ENCODE results near the gene ANKRD23.
A peak's percentile ranks its signal among the peaks of the same experiment; 100 is the strongest.
"Not testable (repeated sequence)": the region's sequence is repeated elsewhere in the genome, so short reads cannot be mapped to it uniquely, and the experiment has no call there.

The ANKRD23 gene

GRCh38 chr2:96863056-96863455, 19.2 kb upstream of the ANKRD23 start:
- H3K27me3 Mint-ChIP-seq, H3K4me3 Mint-ChIP-seq, H3K9me3 Mint-ChIP-seq, DNase-seq: not testable (repeated sequence)
- Mint-ChIP-seq H3K27ac (peak overlapping the region; percentile 37), H3K4me1 (peaks cover 55% of the 10 kb centered on the region), H3K36me3 (peaks cover 45% of the 10 kb centered on the region)
- CTCF ChIA-PET, result interaction anchor here (1.2 to 1.4 kb wide), 2 partner anchors 91 to 94 kb away, joined by 3 read pairs; no protein-coding TSS in a partner anchor

DNA sequence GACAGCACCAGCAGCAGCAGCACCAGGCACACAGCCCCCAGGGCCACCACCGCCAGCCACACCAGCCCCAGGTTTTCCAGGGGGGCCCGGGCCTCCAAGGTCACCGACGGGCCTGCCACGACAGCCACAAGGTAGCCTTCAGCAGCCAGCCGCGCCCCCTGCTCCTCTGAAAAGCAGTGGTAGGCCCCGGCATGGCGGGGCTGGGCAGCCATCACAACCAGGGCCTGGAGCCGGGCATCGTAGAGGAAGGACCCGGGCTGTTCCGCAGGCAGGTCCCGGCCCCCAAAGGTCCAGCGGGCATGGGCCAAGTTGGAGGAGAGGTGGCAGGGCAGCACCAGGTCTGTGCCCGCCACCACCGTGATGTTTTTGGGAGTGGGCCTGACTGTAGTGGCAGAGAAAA, 17.3 kb upstream of the ANKRD23 start:
- Mint-ChIP-seq H3K4me3 (no peak overlapping the region), H3K27ac (no peak overlapping the region), H3K4me1 (peaks cover 48% of the 10 kb centered on the region), H3K9me3 (no peaks in the 10 kb centered on the region), H3K27me3 (no peaks in the 10 kb centered on the region), H3K36me3 (peaks cover 32% of the 10 kb centered on the region)
- CTCF ChIA-PET, result interaction anchor here (1.9 kb wide), 1 partner anchor 90 kb away, joined by 9 read pairs; no protein-coding TSS in a partner anchor
- DNase-seq, result no peak

- Mint-ChIP-seq H3K4me3 (no peak overlapping the region), H3K27me3 (no peaks in the 10 kb centered on the region), H3K4me1 (peaks cover 47% of the 10 kb centered on the region), H3K27ac (peak overlapping the region; percentile 6), H3K9me3 (no peaks in the 10 kb centered on the region), H3K36me3 (peaks cover 26% of the 10 kb centered on the region)
- CTCF ChIA-PET, result interaction anchor here (1.9 to 4.7 kb wide), 2 partner anchors 90 to 93 kb away, joined by 9 to 158 read pairs; no protein-coding TSS in a partner anchor
- DNase-seq, result no peak
These were observed 16.5 kb upstream of the ANKRD23 start for GRCh38 chr2:96860065-96861029.

GRCh38 chr2:96859681-96860064, 15.9 kb upstream of the ANKRD23 start:
- no peaks in the 10 kb centered on the region for H3K9me3 Mint-ChIP-seq
- H3K4me3 Mint-ChIP-seq, result peak overlapping the region; percentile 23
- DNase-seq, result no peak
- H3K27me3 Mint-ChIP-seq, result no peaks in the 10 kb centered on the region
- H3K36me3 Mint-ChIP-seq, result peaks cover 29% of the 10 kb centered on the region
- H3K4me1 Mint-ChIP-seq, result peaks cover 51% of the 10 kb centered on the region
- CTCF ChIA-PET, result interaction anchor here (4.7 kb wide), 1 partner anchor 94 kb away, joined by 158 read pairs; no protein-coding TSS in a partner anchor
- H3K27ac Mint-ChIP-seq, result peak overlapping the region; percentile 38

GRCh38 chr2:96859099-96859649, 15.4 kb upstream of the ANKRD23 start:
- Mint-ChIP-seq H3K27ac (peak overlapping the region; percentile 45), H3K27me3 (no peaks in the 10 kb centered on the region), H3K36me3 (peaks cover 33% of the 10 kb centered on the region), H3K4me3 (peak overlapping the region; percentile 90), H3K4me1 (peaks cover 55% of the 10 kb centered on the region), H3K9me3 (no peaks in the 10 kb centered on the region)
- DNase-seq, result no peak
- CTCF ChIA-PET, result interaction anchor here (1.4 to 4.7 kb wide), 8 partner anchors 9 to 254 kb away, joined by 3 to 158 read pairs (median 22); partner anchors contain the start of genes ANKRD23, ANKRD36 and SEMA4C

DNA sequence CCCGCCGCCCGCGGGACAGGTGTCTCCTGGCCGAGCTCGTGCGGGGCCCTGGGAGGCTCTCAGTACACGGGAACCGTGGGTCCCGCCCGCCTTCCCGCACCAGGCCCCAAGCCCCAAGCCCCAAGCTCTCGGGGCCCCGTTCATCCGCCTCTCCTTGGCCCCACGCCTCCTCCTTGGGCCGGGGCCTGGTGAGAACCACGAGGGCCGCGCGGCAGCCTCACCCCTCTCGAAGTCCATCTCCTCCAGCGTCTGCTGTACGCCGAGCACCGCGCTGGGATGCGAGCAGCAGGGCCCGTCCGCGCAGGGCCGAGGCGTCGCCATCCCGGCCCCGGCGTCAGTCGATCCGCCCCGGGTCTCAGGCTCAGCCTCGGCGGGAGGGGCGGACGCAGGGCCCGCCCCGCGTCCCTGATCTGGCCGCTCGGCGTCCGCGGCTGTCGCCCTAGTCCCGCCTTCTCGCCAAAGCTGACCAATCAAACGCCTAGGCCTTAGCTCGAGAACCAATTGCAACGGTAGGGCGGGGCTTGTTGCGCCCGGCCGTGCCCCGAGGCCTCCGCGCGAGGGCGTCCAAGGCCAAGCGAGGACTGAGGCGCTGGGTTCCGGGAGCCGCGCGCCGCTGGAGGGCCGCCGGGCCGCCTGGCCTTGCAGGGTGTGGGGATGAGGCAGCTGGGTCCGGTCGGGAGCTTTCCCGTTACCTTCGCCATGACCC, 14.0 kb upstream of the ANKRD23 start, which contains the start of gene ANKRD39:
Gene ANKRD39 (minus strand): TSS at position 350 of the 706 bp plus-strand sequence. CDS start 29 bp downstream, at position 321.
- Mint-ChIP-seq H3K27me3 (no peaks in the 10 kb centered on the region), H3K36me3 (peaks cover 36% of the 10 kb centered on the region), H3K9me3 (no peaks in the 10 kb centered on the region)

GRCh38 chr2:96856776-96857666, 13.2 kb upstream of the ANKRD23 start:
- CTCF ChIA-PET, result interaction anchor here (0.5 to 4.7 kb wide), 33 partner anchors 11 to 256 kb away, joined by 3 to 158 read pairs (median 5); partner anchors contain the start of genes ANKRD23, ANKRD36 and SEMA4C
- Mint-ChIP-seq H3K36me3 (peaks cover 38% of the 10 kb centered on the region), H3K4me3 (peak overlapping the region; percentile 90), H3K27ac (peak overlapping the region; percentile 88), H3K27me3 (no peaks in the 10 kb centered on the region), H3K4me1 (peaks cover 49% of the 10 kb centered on the region), H3K9me3 (no peaks in the 10 kb centered on the region)
- DNase-seq, result peak; percentile 61

More for the DNA sequence above, 14.0 kb upstream of the ANKRD23 start, which contains the start of gene ANKRD39:
- peak within 1 kb of the TSS; percentile 88 for H3K27ac Mint-ChIP-seq
- H3K4me3 Mint-ChIP-seq, result peak within 1 kb of the TSS; percentile 90
- peak; percentile 99 for DNase-seq
- CTCF ChIA-PET, result interaction anchor here (0.5 to 4.7 kb wide), 34 partner anchors 10 to 255 kb away, joined by 3 to 158 read pairs (median 4); partner anchors contain the start of genes ANKRD23, ANKRD36 and SEMA4C
- peaks cover 51% of the 10 kb centered on the region for H3K4me1 Mint-ChIP-seq

DNA sequence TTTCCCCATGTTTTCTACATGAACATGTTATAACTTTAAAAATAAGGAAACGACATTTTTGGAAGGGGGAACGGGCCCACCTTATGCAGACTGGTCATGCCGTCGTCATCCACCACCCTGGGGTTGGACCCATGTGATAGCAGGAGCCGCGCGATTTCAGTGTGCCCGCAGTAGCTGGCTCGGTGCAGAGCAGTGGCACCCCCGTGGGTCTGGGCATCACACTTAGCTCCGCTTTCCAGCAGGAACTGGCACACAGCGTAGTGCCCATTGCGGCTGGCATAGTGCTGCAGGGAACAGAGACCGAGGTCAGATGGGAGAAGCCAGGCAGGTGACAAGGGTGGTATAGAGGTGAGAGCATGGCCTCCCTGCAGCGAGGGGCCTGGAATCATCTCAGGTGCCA, 9.5 kb upstream of the ANKRD23 start:
- no peaks in the 10 kb centered on the region for H3K9me3 Mint-ChIP-seq
- no peak for DNase-seq
- CTCF ChIA-PET, result no interaction called here
- no peak overlapping the region for H3K27ac Mint-ChIP-seq
- peaks cover 33% of the 10 kb centered on the region for H3K36me3 Mint-ChIP-seq
- H3K4me1 Mint-ChIP-seq, result peaks cover 25% of the 10 kb centered on the region
- H3K27me3 Mint-ChIP-seq, result no peaks in the 10 kb centered on the region
- H3K4me3 Mint-ChIP-seq, result no peak overlapping the region

GRCh38 chr2:96852667-96853066, 8.8 kb upstream of the ANKRD23 start:
- H3K4me1 Mint-ChIP-seq, result peaks cover 25% of the 10 kb centered on the region
- H3K27ac Mint-ChIP-seq, result no peak overlapping the region
- no peak overlapping the region for H3K4me3 Mint-ChIP-seq
- no peak for DNase-seq
- no peaks in the 10 kb centered on the region for H3K9me3 Mint-ChIP-seq
- peaks cover 40% of the 10 kb centered on the region for H3K36me3 Mint-ChIP-seq
- CTCF ChIA-PET, result no interaction called here
- H3K27me3 Mint-ChIP-seq, result no peaks in the 10 kb centered on the region

GRCh38 chr2:96848264-96848663, 4.4 kb upstream of the ANKRD23 start:
- CTCF ChIA-PET, result no interaction called here
- DNase-seq, result no peak
- no peak overlapping the region for H3K4me3 Mint-ChIP-seq
- peaks cover 3% of the 10 kb centered on the region for H3K4me1 Mint-ChIP-seq
- no peak overlapping the region for H3K27ac Mint-ChIP-seq
- H3K9me3 Mint-ChIP-seq, result no peaks in the 10 kb centered on the region
- H3K27me3 Mint-ChIP-seq, result no peaks in the 10 kb centered on the region
- H3K36me3 Mint-ChIP-seq, result peaks cover 43% of the 10 kb centered on the region

DNA sequence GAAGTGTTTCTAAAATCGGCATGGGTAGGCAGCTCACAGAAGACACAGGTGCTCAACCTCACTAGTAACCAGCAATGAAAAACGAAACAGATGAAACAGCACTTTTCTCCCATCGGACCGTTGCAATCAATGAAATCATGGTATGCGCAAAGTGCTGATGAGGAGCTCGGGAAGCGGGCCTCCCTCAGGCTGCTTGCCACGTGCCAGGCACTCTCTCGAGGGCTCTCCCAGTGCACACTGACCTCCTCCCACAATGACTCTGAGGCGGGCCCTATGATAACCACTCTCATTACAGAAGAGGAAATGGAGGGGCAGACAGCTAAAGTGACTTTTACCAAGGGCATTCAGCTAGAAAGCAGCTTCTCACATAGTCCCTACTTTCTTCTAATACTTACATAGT, 3.8 kb upstream of the ANKRD23 start:
- no peak for DNase-seq
- Mint-ChIP-seq H3K9me3 (no peaks in the 10 kb centered on the region), H3K27me3 (no peaks in the 10 kb centered on the region), H3K36me3 (peaks cover 38% of the 10 kb centered on the region), H3K27ac (no peak overlapping the region), H3K4me1 (peaks cover 5% of the 10 kb centered on the region), H3K4me3 (no peak overlapping the region)
- CTCF ChIA-PET, result interaction anchor here (0.6 to 1.5 kb wide), 2 partner anchors 11 to 114 kb away, joined by 3 read pairs; no protein-coding TSS in a partner anchor

DNA sequence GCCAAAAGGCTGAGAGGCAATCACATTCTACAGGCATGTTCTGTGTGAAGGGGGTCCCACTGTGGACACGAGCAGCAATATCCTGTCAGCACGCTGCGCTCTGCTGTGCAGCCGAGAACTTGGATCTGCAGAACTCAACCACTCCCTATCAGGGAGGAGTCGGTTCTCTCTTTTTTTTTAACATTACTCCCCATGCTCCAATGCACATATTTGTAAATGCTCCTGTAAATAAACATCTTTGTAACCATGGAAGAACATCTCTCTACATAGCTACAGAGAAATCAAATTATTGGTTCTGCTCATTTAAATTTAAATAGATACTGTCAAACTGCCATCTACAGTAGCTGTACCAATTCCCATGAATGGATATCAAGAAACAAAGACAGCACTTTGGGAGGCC, 3.0 kb upstream of the ANKRD23 start:
- CTCF ChIA-PET, result interaction anchor here (1.5 kb wide), 1 partner anchor 12 kb away, joined by 3 read pairs; no protein-coding TSS in a partner anchor
- peaks cover 37% of the 10 kb centered on the region for H3K36me3 Mint-ChIP-seq
- H3K4me1 Mint-ChIP-seq, result peaks cover 5% of the 10 kb centered on the region
- H3K27me3 Mint-ChIP-seq, result no peaks in the 10 kb centered on the region
- H3K9me3 Mint-ChIP-seq, result no peaks in the 10 kb centered on the region
- no peak overlapping the region for H3K27ac Mint-ChIP-seq
- H3K4me3 Mint-ChIP-seq, result no peak overlapping the region
- DNase-seq, result no peak

DNA sequence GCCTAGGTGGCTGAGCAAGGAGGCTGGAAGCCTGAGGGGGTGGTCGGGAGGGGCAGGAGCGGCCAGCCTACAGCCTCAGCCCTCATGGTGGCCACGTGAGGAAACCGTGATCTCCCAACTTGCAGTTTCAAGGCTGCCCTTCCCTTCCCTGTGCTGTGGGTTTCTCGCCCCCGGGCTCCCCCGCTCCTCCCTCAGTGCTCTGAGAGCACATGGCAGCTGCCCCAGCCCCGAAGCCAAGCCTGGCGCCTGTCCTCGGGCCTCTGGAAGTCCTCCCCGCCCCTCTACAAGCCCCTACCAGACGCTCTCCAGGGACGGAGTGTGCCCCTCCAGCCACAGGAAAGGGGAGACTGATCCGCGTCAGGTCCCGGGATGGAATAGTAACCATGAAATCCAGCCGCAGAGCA, 586 bp upstream of the ANKRD23 start:
- DNase-seq, result no peak
- peaks cover 40% of the 10 kb centered on the region for H3K36me3 Mint-ChIP-seq
- H3K27me3 Mint-ChIP-seq, result no peaks in the 10 kb centered on the region
- H3K27ac Mint-ChIP-seq, result no peak overlapping the region
- H3K4me1 Mint-ChIP-seq, result peaks cover 20% of the 10 kb centered on the region
- CTCF ChIA-PET, result interaction anchor here (3.6 kb wide), 1 partner anchor 14 kb away, joined by 15 read pairs; the partner anchor contains the start of gene ANKRD39
- H3K9me3 Mint-ChIP-seq, result no peaks in the 10 kb centered on the region
- no peak overlapping the region for H3K4me3 Mint-ChIP-seq

Data from activated naive CD4-positive, alpha-beta T cell treated with anti-CD3 and anti-CD28 coated beads, Interleukin-2, amount 10 ng/mL, durations not matched to agents 7 days and 5 days (primary cell).